Cardiac muscle cell (in vitro differentiated cells and primary cell): Measurements from ENCODE around the gene CTXND1. TPM values are rescaled to one million over a fixed set of nuclear protein-coding genes. Genes with fewer than 3 reads are reported as not detected.

ENCODE experiments used
- DNase-seq, 2 donors: peaks; one replicate each; pipeline versions ENCODE4 v3.0.0 to v3.0.0-alpha.2; 2010 to 2017; ENCODE audit warnings: low read depth in 1 of 2, low spot score in 1 of 2
- H3K27ac ChIP-seq: fragments of 200-600 bp; sonication (generic); 2 replicates; pipeline ENCODE4 v1.5.1; 2016
- H3K27me3 ChIP-seq: fragments of 200-600 bp; sonication (generic); 2 replicates; pipeline ENCODE4 v1.6.0; 2016; ENCODE audit warnings: control low read depth
- H3K36me3 ChIP-seq: fragments of 200-600 bp; sonication (generic); 2 replicates; pipeline ENCODE4 v1.5.1; 2016; ENCODE audit warnings: control low read depth
- H3K4me1 ChIP-seq: fragments of 200-600 bp; sonication (generic); 2 replicates; pipeline ENCODE4 v1.8.1; 2017; ENCODE audit warnings: low read depth, mild to moderate bottlenecking, mixed run types
- H3K4me3 ChIP-seq: fragments of 200-600 bp; sonication (generic); 2 replicates; pipeline ENCODE4 v1.5.1; 2016; ENCODE audit warnings: mild to moderate bottlenecking
- H3K9me3 ChIP-seq: fragments of 200-600 bp; sonication (generic); 2 replicates; pipeline ENCODE4 v1.5.1; 2017; ENCODE audit warnings: low read depth, mild to moderate bottlenecking, control low read depth
- polyA plus RNA-seq: library from polyadenylated mRNA; unstranded; fragments of >200 nt; fragmentation: Nextera tagmentation; extraction: Ambion mirVana; gene quantifications from 2 replicates; pipeline ENCODE4 v1.2.1, GENCODE V29; 2016
- total RNA-seq: library from RNA; depleted of rRNA; stranded (reverse); fragments of >200 nt; gene quantifications from 2 replicates; pipeline ENCODE4 v1.2.3, GENCODE V29; 2016
- TF ChIP-seq, protein P1 (sequence below): IDR thresholded peaks from 2 replicates; pipeline ENCODE4 v1.5.1; 2012; ENCODE audit warnings: low read depth, mild to moderate bottlenecking, low read length

Gene CTXND1
- total and polyA plus RNA-seq, 2 experiments from 2014 or later, result 0.09 to 0.27 TPM

DNA sequence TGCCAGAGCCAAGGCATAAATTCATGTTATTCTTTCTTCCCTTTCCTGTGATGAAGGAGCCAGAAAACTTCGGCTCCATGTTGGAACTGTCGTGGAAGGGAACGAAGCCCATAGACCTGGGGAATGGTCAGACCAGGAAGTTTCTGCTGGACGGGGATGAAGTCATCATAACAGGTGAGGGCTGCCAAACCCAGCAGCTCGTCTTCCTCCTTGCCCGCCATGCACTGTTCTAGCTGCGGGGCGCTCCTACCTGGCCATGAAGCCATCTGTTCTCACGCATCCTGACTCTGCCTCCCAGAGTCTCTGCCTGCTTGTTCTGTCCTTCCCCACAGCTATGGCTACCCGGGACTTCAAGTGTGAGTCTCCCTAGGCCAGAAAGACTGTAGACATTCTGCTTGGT lies 71.0 kb downstream of the CTXND1 start:
- Histone ChIP-seq H3K4me3 (no peak overlapping the region), H3K27ac (no peak overlapping the region), H3K27me3 (no peaks in the 10 kb centered on the region), H3K9me3 (no peaks in the 10 kb centered on the region), H3K36me3 (peaks cover 4% of the 10 kb centered on the region), H3K4me1 (no peaks in the 10 kb centered on the region)
- DNase-seq, result no peak
- TF ChIP-seq, protein P1, sequence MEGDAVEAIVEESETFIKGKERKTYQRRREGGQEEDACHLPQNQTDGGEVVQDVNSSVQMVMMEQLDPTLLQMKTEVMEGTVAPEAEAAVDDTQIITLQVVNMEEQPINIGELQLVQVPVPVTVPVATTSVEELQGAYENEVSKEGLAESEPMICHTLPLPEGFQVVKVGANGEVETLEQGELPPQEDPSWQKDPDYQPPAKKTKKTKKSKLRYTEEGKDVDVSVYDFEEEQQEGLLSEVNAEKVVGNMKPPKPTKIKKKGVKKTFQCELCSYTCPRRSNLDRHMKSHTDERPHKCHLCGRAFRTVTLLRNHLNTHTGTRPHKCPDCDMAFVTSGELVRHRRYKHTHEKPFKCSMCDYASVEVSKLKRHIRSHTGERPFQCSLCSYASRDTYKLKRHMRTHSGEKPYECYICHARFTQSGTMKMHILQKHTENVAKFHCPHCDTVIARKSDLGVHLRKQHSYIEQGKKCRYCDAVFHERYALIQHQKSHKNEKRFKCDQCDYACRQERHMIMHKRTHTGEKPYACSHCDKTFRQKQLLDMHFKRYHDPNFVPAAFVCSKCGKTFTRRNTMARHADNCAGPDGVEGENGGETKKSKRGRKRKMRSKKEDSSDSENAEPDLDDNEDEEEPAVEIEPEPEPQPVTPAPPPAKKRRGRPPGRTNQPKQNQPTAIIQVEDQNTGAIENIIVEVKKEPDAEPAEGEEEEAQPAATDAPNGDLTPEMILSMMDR, result no peak

DNA sequence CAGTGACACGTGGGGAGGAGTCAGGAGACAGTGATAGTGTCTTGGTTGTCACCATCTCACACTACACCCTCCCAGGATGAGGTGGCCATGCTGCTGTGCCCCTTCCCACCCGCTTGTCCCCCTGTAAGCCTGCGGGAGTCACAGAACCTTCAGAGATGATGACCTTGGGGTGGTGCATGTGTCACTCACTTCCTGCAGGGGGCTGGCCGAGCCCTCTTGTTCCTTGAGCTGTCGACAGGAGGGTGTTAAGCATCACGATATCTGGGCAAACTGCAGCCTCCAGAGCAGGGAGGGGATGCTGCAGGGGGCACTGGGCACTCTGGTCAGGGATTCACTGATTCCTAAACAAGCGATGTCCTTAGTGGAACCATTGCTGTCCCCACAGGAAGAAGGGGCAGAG lies 71.5 kb downstream of the CTXND1 start:
- H3K36me3 ChIP-seq, result peaks cover 4% of the 10 kb centered on the region
- H3K27me3 ChIP-seq, result no peaks in the 10 kb centered on the region
- no peak overlapping the region for H3K27ac ChIP-seq
- TF ChIP-seq, protein P1, result no peak
- DNase-seq, result no peak
- H3K9me3 ChIP-seq, result no peaks in the 10 kb centered on the region
- no peaks in the 10 kb centered on the region for H3K4me1 ChIP-seq
- no peak overlapping the region for H3K4me3 ChIP-seq

DNA sequence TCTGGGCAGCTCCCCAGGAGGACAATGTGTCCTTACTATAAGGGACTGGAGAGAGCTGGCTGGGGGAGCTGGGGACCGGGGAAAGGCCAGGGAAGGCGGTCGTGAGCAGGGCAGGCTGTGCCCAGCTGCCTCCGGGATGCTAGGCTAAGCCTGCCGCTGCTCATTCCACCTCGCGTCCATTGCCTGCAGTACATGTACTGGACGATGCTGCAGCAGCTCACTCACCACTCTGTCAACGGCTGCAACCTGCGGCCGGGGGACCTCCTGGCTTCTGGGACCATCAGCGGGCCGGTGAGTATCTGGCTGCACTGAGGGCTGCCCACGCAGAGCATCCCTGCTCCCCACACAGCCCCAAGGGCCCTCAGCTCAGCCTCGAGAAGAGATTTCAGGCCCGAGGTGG lies 72.1 kb downstream of the CTXND1 start:
- TF ChIP-seq, protein P1, result no peak
- DNase-seq, result no peak

DNA sequence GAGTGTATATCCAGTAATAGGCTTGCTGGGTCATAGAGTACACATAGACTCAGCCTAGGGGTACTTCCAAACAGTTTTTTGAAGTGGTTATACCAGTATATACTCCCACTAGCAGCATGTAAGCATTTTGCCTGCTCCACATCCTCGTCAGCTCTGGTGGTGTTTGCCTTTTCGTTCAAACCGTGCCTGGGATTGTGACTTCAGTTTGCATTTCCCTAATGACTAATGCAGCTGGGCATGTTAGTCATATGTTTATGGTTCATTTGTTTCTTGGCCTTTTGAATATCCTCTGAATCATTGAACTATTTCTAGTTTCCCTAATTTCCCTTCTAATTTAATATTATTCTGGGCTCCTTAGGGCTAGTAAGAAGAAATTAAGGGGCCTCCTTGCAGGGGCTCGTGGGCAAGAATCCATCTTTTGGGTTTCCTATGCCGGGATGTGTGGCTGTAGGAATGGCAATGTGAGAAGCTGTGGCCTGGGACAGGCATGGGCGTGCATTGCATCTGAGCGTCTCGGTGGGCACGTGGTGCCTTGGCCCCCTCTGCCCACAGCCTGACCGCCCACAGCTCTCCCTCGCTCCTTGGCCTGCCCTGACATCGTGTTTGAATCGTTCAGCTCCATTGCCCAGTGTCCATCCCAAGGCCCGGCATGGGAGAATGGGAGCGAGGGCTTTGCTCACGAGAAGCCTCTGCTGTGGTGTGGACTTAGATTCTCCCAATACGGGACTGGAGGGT lies 72.8 kb downstream of the CTXND1 start:
- Histone ChIP-seq H3K4me3 (no peak overlapping the region), H3K4me1 (no peaks in the 10 kb centered on the region), H3K27ac (no peak overlapping the region), H3K36me3 (peaks cover 4% of the 10 kb centered on the region), H3K27me3 (no peaks in the 10 kb centered on the region), H3K9me3 (no peaks in the 10 kb centered on the region)
- DNase-seq, result peak in 1 of 2 donors; percentile 73
- TF ChIP-seq, protein P1, result no peak

More for the DNA sequence above, 72.1 kb downstream of the CTXND1 start:
- no peak overlapping the region for H3K27ac ChIP-seq
- no peaks in the 10 kb centered on the region for H3K9me3 ChIP-seq
- no peak overlapping the region for H3K4me3 ChIP-seq
- H3K27me3 ChIP-seq, result no peaks in the 10 kb centered on the region
- peaks cover 4% of the 10 kb centered on the region for H3K36me3 ChIP-seq
- H3K4me1 ChIP-seq, result no peaks in the 10 kb centered on the region

DNA sequence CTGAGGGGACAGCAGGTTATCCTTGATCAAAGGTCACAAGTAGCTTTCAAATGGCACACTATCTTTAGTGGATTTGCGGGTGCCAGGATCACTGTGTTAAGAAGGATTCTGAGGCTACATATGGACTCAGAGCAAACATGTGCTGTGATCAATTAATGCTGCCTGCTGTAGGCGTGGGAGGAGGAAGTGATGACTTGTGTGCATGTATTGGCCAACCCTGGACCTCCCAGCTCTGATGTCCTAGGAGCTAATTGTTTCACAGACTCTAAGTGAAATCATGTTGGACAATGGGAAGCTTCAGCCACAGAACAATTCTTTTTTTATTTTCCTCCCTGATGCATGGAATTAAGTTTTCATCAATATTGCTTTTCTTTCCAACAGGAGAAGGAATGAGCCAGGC lies 74.9 kb downstream of the CTXND1 start:
- no peaks in the 10 kb centered on the region for H3K27me3 ChIP-seq

More for the DNA sequence above, 74.9 kb downstream of the CTXND1 start:
- DNase-seq, result peak in 1 of 2 donors; percentile 61
- H3K4me1 ChIP-seq, result no peaks in the 10 kb centered on the region
- H3K9me3 ChIP-seq, result no peaks in the 10 kb centered on the region
- H3K27ac ChIP-seq, result no peak overlapping the region
- TF ChIP-seq, protein P1, result no peak
- no peak overlapping the region for H3K4me3 ChIP-seq
- peaks cover 4% of the 10 kb centered on the region for H3K36me3 ChIP-seq
